ENCODE results near the gene LDHAL6B.

Gene LDHAL6B

DNA sequence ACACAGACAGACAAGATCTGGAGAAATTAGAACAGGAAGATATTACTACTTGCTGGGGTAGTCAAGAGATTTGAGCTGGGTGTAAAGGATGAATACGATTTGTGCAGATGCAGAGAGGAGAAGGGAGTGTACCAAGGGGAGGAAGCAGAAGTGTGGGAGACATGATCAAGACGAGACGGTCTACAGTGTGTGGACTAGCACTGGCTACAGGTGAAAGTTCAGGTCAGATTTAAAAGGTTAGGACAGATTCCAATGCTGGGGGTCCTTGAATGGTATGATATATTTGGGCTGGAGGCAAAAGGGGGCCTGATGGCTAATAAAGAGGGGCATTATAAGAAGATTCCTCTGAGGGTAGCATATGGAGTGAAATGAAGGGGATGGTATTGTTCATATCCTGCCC, 12.1 kb downstream of the LDHAL6B start:
- DNase-seq (ENCODE audit: low read depth, low spot score) = no peak

DNA sequence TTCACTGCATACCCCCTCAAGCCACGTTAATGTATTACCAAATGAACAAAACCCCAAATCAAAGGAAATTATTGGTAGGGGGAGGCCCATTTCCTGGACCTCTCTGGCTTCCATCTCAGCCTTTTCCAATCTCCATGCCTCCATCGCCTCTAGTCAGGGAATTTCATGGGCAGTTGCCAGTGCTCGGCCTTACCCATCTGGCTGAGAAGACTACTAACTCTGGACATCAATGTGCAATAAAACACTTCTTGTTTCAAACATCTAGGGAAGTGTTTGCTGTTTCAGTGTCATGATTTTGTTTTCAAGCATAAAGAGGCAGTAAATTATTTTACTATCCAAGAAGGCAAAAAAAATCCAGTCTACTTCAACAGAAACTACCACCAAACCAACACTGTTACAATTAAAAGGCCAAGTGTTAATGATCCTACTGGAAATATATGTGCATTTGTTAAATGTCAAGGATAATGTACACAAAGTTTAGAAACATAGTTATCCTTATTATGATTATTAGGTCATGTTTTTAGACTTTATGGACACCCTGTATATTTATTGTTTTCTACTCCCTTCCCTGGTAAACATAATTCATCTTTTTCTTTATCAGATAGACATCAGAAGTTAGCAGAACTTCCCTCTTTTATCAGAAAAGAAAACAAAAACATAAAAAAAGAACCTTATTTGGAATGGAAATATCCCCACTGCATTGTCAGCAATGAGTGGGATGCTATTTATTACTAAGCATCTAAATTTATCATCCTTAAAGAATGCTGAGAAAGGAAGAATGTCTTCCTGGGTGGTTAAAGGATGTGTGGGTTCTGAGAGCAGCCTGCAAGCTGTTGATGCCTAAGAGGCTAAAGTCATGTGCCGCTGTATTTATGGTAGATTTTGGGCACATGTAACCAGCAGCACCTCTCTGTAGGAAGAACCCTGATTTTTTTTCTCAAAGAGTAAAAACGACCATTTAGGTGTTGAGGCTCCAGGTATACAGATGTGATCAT, 15.2 kb downstream of the LDHAL6B start:
- peak; percentile 32 for DNase-seq (ENCODE audit: low read depth, low spot score)

DNA sequence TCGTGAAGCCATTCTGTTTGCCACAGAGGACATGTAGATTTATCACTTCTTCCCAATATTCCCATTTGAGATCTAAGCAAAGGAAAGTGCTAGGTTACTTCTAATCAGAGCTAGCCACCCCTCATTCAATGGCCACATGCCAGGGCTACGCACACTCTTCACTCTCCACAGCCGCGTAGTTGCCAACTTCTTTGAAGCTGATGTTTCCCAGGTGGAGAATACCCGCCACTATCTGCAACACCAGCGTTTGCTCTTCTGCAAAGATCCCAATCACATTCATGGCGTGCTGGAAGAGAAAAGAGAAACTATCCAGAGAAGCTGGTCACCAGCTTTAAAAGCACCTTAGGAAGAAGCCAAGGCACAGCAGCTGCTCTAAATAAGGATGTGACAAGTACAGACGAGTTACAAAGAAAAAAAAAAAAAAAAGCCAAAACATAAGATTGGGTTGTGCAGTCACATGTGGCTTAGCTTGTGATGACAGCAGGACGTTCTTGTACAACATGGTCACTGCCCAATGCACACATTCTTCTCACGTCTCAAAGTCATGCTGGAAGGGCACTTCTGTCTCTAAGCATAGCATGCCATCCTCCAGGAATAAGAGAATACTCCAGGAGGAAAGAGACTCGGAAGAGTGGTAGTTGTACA, 16.4 kb downstream of the LDHAL6B start:
- DNase-seq (ENCODE audit: low read depth, low spot score) = no peak

DNA sequence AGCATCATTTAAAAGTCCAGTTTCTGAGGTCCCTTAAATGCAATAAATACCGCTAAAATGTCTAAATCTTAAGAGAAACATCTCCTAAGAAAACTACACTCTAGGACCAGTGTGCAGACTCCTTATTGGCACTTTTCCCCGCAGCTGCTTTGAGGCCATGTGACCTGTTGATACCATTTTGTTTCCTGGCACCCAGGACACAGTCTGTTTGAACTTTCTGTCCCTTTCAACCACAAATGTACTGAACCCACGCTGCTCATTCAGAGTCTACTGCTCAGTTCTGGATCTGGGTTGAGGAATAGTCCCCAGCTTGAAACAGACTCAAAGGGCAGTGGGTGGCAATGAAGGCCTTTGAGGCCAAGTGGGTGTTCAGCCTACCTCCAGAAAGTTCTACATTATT, 17.1 kb downstream of the LDHAL6B start:
- DNase-seq (ENCODE audit: low read depth, low spot score) = no peak

DNA sequence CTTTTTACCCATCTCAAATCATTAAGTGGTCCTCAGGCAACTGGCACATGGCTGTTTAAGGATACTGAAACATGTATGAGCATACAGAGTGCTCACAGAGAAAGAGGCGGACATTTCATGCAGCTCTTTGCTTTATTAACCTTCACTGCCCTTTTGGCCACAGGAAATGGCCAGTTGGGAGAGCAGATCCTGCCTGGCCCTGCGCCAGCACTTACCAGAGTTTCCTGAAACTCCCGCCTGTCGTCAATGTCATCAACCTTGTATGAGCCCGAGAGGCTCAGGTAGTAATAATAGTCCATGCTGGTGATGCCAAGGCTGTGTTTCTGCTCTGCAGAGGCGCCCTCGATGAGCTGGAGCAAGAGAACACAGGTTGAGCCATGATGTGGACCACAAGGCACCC, 17.8 kb downstream of the LDHAL6B start:
- DNase-seq (ENCODE audit: low read depth, low spot score) = no peak

DNA sequence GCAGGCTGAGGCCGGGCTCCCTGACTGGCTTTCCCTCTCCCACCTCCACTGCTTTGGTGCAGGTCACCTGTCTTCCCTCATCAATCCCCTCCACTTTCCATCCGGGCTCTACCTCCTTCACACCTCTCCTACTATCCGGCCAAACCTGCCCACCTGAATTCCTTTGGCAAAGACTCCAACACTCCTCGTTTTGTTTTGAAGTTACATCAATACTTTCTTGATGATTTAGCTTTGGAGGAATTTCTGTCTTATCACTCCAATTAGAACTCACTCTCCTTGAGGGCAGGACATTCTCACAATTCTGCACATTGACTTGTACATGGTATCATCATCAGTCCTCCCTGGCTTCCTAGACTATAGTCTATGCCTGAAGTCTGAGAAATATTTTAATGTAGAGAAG, 20.4 kb downstream of the LDHAL6B start:
- DNase-seq (ENCODE audit: low read depth, low spot score) = no peak

DNA sequence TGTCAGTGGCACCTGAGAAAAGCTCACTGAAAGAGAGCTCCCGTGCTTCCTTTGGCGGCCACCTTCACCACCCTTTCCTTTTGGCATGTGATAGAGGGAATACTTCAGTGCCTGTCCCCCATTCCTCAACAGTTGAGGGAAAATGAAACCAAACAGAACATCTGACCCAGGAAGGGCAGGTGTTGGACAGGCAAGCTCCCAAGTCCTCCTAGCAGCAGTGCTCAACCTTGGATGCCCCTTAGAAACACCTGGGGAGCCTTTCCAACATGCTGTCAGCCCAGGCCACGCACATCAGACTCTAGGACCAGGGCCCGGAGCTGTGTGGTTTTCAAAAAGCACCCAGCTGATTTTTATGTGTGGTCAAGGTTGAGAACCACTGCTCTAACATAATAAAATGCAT, 22.4 kb downstream of the LDHAL6B start:
- no peak for DNase-seq (ENCODE audit: low read depth, low spot score)

DNA sequence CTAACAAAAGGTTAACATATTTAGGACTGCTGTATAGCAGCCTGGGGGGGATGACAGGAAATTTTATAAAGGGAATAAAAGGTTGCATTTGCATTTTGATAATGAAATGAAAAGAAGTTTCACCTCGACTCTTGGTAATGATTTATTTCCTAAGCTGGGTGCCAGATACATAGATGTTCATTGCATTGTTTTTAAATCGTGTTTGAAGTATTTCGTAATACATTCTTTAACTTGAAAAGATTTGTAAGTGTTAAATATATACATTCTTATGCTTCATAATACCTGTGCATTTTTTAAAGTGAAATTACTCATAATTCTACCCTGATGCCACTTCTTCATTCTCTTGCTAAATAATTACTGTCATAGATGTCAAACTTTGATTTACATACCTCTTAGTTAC, 22.8 kb downstream of the LDHAL6B start:
- DNase-seq (ENCODE audit: low read depth, low spot score) = no peak

DNA sequence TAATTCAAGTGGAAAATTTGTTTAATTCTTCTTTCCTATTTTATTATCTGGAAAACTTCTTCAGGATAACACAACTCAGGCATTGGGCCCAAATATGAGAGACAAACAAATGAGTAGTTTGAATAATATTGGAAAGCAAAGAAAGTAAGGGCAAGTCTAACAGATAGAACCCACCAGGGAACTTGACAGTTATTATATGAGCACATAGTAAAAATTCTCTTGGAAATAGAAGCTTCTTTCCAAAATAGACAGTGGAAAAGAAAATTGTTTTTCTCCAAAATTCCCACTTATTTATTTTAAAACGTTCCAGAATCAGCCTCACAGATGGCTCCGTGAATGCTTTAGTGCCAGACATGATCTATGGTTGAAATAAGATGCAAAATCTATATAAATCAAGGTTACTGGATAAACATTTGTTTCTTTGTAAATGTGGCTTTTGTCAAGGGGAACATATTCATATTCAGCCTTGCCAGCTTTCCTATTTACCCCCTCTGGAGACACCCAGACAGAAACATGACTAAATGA, 23.9 kb downstream of the LDHAL6B start:
- DNase-seq (ENCODE audit: low read depth, low spot score) = no peak

DNA sequence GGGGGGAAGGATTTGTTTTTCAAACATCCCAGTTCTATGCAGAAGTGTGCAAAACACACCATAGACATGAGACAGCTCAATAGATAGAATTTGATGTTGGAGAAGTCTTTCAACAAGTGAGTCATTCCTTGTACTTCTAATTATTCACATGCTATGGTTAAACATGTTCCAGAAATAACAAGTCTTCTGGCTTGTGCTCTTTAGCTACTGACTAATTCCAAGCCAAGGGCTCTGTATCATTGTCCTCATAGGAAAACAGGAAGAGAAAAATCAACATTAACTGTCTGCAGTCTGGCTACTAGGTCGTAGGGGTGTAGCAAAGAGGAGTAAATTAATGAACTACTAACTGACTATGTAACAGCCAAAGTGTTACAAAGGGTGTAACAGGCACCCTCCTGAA, 25.8 kb downstream of the LDHAL6B start:
- DNase-seq (ENCODE audit: low read depth, low spot score) = no peak

DNA sequence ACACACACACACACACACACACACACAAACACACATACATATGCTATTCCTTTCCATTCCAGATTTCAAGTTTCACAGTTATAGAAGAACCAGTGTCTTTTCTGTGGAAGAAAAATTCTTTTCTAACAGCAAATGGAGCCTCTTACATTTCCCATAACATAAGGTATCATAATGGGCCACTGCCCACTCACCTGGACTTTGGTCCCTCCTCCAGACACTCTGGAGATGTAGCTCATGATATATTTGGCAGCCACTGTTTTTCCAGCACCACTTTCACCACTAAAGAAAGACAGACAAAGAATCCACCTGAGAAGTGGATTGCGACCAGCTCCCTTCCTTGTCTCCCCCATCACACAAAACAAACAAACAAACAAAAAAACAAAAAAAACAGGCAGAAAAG, 29.8 kb downstream of the LDHAL6B start:
- no peak for DNase-seq (ENCODE audit: low read depth, low spot score)

DNA sequence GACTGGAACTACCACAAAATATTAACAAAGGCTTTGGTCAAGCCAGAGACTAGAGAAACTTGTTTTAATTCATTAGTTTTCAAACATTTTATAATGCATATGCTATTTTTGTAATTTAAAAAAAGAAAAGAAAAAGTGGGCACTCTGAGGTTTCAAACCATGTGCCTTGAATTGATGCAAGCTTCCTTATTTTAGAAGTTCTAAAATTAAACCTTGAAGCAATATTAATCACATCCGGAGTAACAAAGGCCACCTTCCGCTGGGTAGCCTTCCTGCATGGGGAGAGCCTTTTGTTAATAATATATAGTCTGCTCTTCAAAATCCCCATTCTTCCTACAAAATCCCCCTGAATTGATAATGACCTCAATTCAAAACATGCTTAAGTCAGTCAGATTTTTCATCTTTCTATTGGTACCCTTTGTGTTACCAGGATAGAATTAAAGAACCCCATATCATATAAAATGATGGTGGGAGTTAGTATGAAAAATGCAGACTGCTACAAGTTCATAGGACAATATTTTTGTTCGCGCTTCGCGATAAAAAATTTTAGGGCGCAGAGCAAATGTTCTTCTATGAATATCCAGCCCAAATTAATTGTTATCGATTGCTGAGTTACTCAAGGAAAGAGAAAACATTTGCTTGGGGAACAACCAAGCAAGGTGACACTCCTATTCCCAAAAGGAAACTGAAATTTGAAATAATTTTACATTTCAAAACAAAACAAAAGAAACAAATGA, 30.6 kb downstream of the LDHAL6B start:
- no peak for DNase-seq (ENCODE audit: low read depth, low spot score)

DNA sequence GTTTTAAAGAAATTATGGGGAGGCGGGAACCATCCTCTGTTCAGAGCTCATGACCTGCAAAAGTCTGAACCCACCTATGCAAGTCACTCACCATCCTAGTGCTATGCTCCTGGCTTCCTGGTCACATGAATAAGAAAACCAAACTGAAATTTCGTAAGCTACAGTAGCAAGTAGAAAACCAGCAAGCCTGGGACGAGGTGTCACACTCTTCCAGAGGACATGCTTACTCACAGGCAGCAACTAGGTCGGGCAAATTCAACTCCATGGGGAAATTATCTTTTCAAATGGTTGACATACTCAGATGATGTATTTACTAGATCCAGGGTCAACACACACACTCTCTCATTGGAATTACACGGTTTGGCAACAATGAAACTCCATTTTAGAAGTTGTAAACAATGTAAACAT, 31.3 kb downstream of the LDHAL6B start:
- DNase-seq (ENCODE audit: low read depth, low spot score) = no peak

DNA sequence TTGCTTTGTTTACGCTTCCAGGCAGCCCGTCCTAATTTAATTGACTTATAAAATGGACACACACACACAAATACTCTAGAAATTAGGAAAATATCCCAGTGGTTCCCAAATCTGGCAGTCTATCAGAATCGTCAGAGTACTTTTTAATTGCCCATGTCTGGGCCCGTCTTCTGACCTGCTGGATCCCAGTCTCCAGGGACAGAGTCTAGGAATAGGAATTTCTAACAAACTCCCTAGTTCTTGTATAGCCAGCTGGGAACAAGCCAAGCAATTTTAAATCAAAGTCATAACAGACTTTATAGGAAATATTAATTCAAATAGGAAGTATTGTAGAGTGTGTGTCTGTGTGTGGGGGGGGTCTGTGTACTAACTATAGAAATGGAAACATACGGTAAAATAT, 33.4 kb downstream of the LDHAL6B start:
- DNase-seq (ENCODE audit: low read depth, low spot score) = no peak

DNA sequence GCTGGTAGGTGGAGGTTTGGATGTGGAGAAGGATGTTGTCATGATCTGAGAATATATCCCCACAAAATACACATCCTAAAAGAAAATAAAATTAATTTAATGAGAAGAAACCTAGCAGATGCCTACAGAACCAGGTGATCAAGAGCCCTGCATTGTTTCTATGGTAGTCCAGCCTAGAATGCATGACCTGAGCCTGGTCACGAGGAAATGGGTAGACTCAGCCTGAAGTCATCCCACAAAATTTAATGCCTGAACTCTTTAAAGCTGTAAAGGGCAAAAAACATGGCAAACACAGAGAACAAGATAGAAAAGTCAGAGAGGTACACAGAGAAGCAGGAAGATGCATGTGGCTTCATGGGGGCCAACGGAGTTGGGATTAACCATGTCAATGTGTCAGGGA, 36.0 kb downstream of the LDHAL6B start:
- DNase-seq (ENCODE audit: low read depth, low spot score) = no peak

DNA sequence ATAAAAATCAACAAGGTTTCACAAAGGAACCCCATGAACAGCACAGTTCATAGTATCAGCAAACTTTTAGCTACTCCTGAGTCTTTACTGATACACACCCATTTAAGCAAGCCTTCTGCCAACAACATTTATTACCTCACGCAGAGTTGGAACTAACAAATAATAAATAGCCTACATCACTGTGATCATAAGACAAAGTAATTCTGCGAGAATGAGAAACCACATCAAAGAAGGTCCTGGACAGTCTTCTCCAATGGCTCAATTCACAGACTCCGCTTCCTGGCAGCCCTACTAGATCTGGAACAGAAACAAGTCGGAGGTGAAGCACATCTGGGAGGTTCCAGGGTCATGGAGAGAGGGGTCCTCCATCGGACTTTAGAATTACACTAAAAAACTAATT, 37.0 kb downstream of the LDHAL6B start:
- DNase-seq (ENCODE audit: low read depth, low spot score) = no peak

DNA sequence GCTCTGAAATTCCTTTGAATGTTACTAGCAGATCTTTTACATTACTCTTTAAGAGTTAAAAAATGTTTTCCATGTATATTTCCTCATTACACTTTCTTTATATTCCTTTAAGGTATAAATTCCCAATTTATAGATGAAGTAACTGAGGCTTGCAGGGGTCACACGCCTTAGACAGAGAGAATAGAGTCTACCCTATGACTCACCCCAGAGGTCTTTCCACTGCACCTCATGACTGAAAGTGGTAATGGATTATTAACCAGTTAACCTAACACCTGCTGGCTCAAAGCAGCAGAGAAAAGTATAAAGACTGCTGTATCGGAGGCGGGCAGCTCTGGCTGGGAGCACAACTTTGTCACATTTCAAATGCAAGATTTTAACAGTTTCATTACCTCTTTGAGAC, 37.7 kb downstream of the LDHAL6B start:
- no peak for DNase-seq (ENCODE audit: low read depth, low spot score)

DNA sequence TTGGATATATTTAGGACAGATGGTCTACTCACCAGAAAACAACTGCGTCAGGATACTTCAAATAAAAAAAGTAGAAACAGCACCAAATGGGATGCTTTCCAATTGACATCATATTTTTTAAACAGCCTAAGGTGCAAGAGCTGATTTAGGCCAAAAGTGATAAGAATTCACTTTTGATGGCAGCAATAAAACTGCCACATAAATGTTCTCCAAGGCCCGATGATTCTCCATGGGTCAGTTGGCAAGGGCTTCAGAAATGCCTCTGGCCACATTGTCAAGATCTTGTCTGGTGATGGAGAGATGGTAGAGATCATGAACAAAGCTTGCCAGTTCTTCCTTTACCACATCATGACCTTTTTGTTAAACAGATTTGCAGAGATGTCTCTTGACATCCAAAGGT, 38.9 kb downstream of the LDHAL6B start:
- no peak for DNase-seq (ENCODE audit: low read depth, low spot score)

DNA sequence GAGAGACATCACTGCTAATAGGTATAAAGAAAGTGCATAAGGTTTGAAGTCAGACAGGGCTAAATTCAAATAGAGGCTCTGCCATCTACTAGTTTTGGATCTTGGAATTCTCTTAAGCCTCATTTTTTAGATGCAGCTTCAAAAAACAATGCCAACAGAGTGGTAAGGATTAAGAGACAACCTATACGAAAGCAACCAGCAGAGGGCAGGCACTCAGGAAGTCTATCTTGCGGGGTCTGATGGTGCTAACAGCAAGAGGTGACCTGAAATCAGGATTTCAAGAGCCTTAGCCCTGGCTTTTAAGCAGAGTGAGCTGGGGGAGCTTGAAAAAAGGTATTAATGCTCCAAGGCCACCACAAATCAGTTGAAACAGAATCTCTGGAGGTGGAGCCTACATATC, 40.7 kb downstream of the LDHAL6B start:
- DNase-seq (ENCODE audit: low read depth, low spot score) = peak; percentile 40

DNA sequence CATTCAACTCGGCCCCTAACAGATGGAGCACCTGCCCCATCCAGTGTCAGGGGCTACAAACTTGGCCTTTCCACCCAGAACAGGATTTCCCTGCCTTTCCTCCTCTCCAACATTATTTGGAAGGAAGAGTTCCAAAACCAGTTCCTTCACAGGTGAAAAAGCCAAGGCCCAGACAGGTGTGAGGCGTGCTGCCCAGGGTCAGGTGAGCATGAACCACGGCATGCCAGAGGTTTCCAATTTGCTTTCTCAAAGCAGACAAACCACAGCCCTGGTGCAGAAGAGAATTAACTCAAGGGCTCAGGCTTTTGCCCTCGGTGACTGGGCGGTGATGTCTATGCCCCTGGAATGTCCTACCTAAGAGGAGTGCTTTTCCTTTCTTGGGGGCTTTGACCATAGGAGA, 43.2 kb downstream of the LDHAL6B start:
- DNase-seq (ENCODE audit: low read depth, low spot score) = no peak

DNA sequence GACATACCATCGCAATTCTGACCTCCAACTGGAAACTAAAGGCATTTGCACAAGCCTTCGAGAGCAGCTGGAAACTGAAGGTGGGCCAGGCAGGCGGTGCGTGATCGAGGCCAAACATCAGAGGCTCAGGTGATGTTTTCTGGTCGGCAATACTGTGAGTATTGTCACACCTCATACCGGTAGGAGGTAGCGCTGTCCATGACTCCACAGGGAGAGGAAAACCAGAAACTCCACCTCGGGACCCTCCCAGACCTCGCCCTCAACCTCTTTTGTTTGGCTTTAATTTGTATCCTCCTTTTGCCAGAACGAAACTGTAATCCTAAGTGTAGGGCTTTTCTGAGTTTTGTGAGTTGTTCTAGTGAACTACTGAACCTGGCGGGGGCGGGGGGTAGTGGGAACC, 43.6 kb downstream of the LDHAL6B start:
- no peak for DNase-seq (ENCODE audit: low read depth, low spot score)
